Measurements from ENCODE around the gene ELOB. TPM values are rescaled to one million over a fixed set of nuclear protein-coding genes. Genes with fewer than 3 reads are reported as not detected.

ELOB gene
- total and polyA plus RNA-seq, 2 of the 8 experiments (the other 6 are each of a cell fraction or from before 2014, with no cell fraction given) = 237 to 1,357 TPM

GRCh38 chr16:2803545-2804195 lies 26.6 kb upstream of the ELOB start:
- H4K91ac ChIP-seq (replicated peaks; ENCODE audit: insufficient read length, low read length) = no peak overlapping the region
- no peak overlapping the region for H3K4ac ChIP-seq (replicated peaks; ENCODE audit: insufficient read length, low read depth, low read length)
- ChIA-PET POLR2A (ENCODE audit: partially characterized antibody) (no interaction called here), CTCF (ENCODE audit: partially characterized antibody) (interaction anchor here (0.7 kb wide), 1 partner anchor 9 kb away, joined by 5 read pairs; no protein-coding TSS in a partner anchor)
- H3K56ac ChIP-seq (replicated peaks; ENCODE audit: insufficient read length, low read depth, low read length) = no peak overlapping the region
- H3K4me2 ChIP-seq (ENCODE audit: insufficient read depth in 1 of 2, low read depth in 2 of 2, low read length in 2 of 2) = no peak overlapping the region
- peaks cover 13 to 24% of the 10 kb centered on the region in 2 experiments for H3K9me3 ChIP-seq (ENCODE audit: insufficient read depth in 2 of 2, low read depth in 1 of 2, low read length in 1 of 2)
- H2BK15ac ChIP-seq (ENCODE audit: low read length) = no peak overlapping the region
- no peak overlapping the region for H2BK120ac ChIP-seq (replicated peaks; ENCODE audit: low read depth, low read length)
- TF ChIP-seq SAP30 (IDR thresholded peaks at IDR 0.05; ENCODE audit: insufficient read depth, insufficient replicate concordance, low read length) = no peak
- DNase-seq (ENCODE audit: low read depth in 1 of 2, low spot score in 2 of 2) = no peak
- H3K9ac ChIP-seq (replicated peaks in 1 of 4; ENCODE audit: extremely low read depth in 1 of 4, low read depth in 3 of 4, low read length in 3 of 4) = no peak overlapping the region
- peaks cover 0 to 2% of the 10 kb centered on the region in 2 experiments for H4K20me1 ChIP-seq (replicated peaks in 1 of 2; ENCODE audit: control insufficient read depth in 1 of 2, insufficient read depth in 2 of 2, low read length in 2 of 2)
- H3K36me3 ChIP-seq (ENCODE audit: control insufficient read depth in 2 of 4, insufficient read depth in 4 of 4, low read length in 3 of 4) = no peaks in the 10 kb centered on the region
- no peak overlapping the region for H3K14ac ChIP-seq (ENCODE audit: insufficient read length)
- no peak overlapping the region for H2BK20ac ChIP-seq (ENCODE audit: low read length)
- H4K8ac ChIP-seq (ENCODE audit: extremely low read depth, insufficient read depth, low read length) = no peak overlapping the region
- H3K23ac ChIP-seq (ENCODE audit: insufficient read length) = no peak overlapping the region
- no peak overlapping the region for H2BK12ac ChIP-seq (ENCODE audit: low read depth, low read length)
- no peaks in the 10 kb centered on the region; a peak in 1 of 7 replicates for H3K27me3 ChIP-seq (replicated peaks in 1 of 4; ENCODE audit: control insufficient read depth in 3 of 4, extremely low read depth in 1 of 4, insufficient read depth in 3 of 4, low read length in 3 of 4)
- H2AK5ac ChIP-seq (ENCODE audit: low read depth, low read length) = no peak overlapping the region
- 71% methylated on average over 3 of the region's 3 CpGs; no CpG with 5 or more reads in 1 of the 2 experiments for WGBS, 2 experiments (ENCODE audit: extremely low coverage in 1 of 2, insufficient coverage in 1 of 2, insufficient read length in 1 of 2, insufficient replicate concordance in 2 of 2, low coverage in 1 of 2, low lambda C conversion rate in 2 of 2, missing lambda C conversion rate in 1 of 2)
- H3K27ac ChIP-seq (ENCODE audit: low read depth, low read length) = no peak overlapping the region
- H3K23me2 ChIP-seq (ENCODE audit: low read depth, low read length) = no peaks in the 10 kb centered on the region
- no peak overlapping the region for H2AFZ ChIP-seq (ENCODE audit: low read length)
- H4K5ac ChIP-seq (ENCODE audit: insufficient read length, low read depth, low read length) = no peak overlapping the region
- no peak overlapping the region for H2BK5ac ChIP-seq (ENCODE audit: low read depth, low read length)
- no peak for FAIRE-seq
- H3K4me3 ChIP-seq (ENCODE audit: extremely low read depth in 1 of 4, insufficient read depth in 2 of 4, low read depth in 3 of 4, low read length in 4 of 4) = no peak overlapping the region
- no peaks in the 10 kb centered on the region for H3K79me2 ChIP-seq (ENCODE audit: control insufficient read depth in 1 of 2, insufficient read depth in 2 of 2, low read length in 2 of 2)
- H3K79me1 ChIP-seq (ENCODE audit: low read depth, low read length) = no peaks in the 10 kb centered on the region
- H3K4me1 ChIP-seq (replicated peaks in 1 of 4; ENCODE audit: control insufficient read depth in 3 of 4, insufficient read depth in 4 of 4, low read length in 3 of 4) = no peaks in the 10 kb centered on the region
- no peak overlapping the region for H3K18ac ChIP-seq (ENCODE audit: extremely low read depth, low read length)
